GM23338 (cell line): Measurements from ENCODE around the gene MRTFA. TPM values are rescaled to one million over a fixed set of nuclear protein-coding genes. Genes with fewer than 3 reads are reported as not detected.

Experiments
- ATAC-seq: fragments of 200-7000 bp; cut with Tn5 transposase; 3 replicates; pipeline ENCODE4 v1.9.1; 2020
- DNase-seq: peaks from one replicate; pipeline ENCODE4 v3.0.0-alpha.2; 2015; ENCODE audit warnings: low spot score
- H2AFZ ChIP-seq: fragments of 200-600 bp; sonication (generic); 2 replicates; pipeline ENCODE4 v1.8.0; 2016; ENCODE audit warnings: antibody characterized with exemption, mild to moderate bottlenecking, moderate library complexity
- H3F3A ChIP-seq: fragments of 200-600 bp; sonication (generic); replicated peaks from 2 replicates; pipeline ENCODE4 v1.8.0; 2017; ENCODE audit warnings: antibody characterized with exemption, mixed run types, low read depth
- H3K27ac ChIP-seq: fragments of 200-600 bp; sonication (generic); 2 replicates; pipeline ENCODE4 v1.6.1; 2016; ENCODE audit warnings: low read depth
- H3K27me3 ChIP-seq: fragments of 200-600 bp; sonication (generic); 2 replicates; pipeline ENCODE4 v1.8.0; 2016; ENCODE audit warnings: mild to moderate bottlenecking, mixed run types, moderate library complexity; ENCODE audit not compliant: insufficient read depth
- H3K36me3 ChIP-seq: fragments of 200-600 bp; sonication (generic); 2 replicates; pipeline ENCODE4 v1.8.0; 2016; ENCODE audit warnings: mild to moderate bottlenecking; ENCODE audit not compliant: insufficient read depth
- H3K4me1 ChIP-seq: fragments of 200-600 bp; sonication (generic); 2 replicates; pipeline ENCODE4 v1.8.0; 2016; ENCODE audit warnings: mild to moderate bottlenecking, moderate library complexity; ENCODE audit not compliant: insufficient read depth
- H3K4me2 ChIP-seq: fragments of 200-600 bp; sonication (generic); 2 replicates; pipeline ENCODE4 v1.7.1; 2017; ENCODE audit warnings: mixed run types
- H3K4me3 ChIP-seq: fragments of 200-600 bp; sonication (generic); 2 replicates; pipeline ENCODE4 v1.6.1; 2016; ENCODE audit warnings: mixed run types
- H3K79me2 ChIP-seq: fragments of 200-600 bp; sonication (generic); replicated peaks from 2 replicates; pipeline ENCODE4 v1.8.0; 2017; ENCODE audit warnings: mild to moderate bottlenecking; ENCODE audit not compliant: insufficient read depth
- H3K9me2 ChIP-seq: fragments of 200-600 bp; sonication (generic); 2 replicates; pipeline ENCODE4 v1.8.0; 2017; ENCODE audit not compliant: insufficient read depth
- H4K20me1 ChIP-seq: fragments of 200-600 bp; sonication (generic); replicated peaks from 2 replicates; pipeline ENCODE4 v1.8.0; 2017; ENCODE audit warnings: mild to moderate bottlenecking; ENCODE audit not compliant: insufficient read depth
- H3K27ac Mint-ChIP-seq: 2 replicates; pipeline ENCODE4 v1.8.0; 2020; ENCODE audit warnings: inconsistent platforms, mild to moderate bottlenecking, moderate library complexity, mixed read lengths
- H3K27me3 Mint-ChIP-seq: 3 replicates; pipeline ENCODE4 v1.8.0; 2022; ENCODE audit warnings: low read depth, mild to moderate bottlenecking, moderate library complexity, mixed read lengths, inconsistent platforms; ENCODE audit not compliant: insufficient read depth, poor library complexity
- H3K36me3 Mint-ChIP-seq: 3 replicates; pipeline ENCODE4 v1.8.0; 2021; ENCODE audit warnings: low read depth, mild to moderate bottlenecking, inconsistent platforms, moderate library complexity, mixed read lengths
- H3K4me1 Mint-ChIP-seq: 3 replicates; pipeline ENCODE4 v1.8.0; 2020; ENCODE audit warnings: mild to moderate bottlenecking, inconsistent platforms, mixed read lengths
- H3K4me3 Mint-ChIP-seq: 3 replicates; pipeline ENCODE4 v1.8.0; 2021; ENCODE audit warnings: moderate library complexity, mild to moderate bottlenecking, inconsistent platforms, mixed read lengths
- H3K9me3 Mint-ChIP-seq: 3 replicates; pipeline ENCODE4 v1.8.0; 2020; ENCODE audit warnings: moderate library complexity, mild to moderate bottlenecking, inconsistent platforms, mixed read lengths
- CREB1 ChIP-seq: fragments of 250-450 bp; sonication (Bioruptor Pico); IDR thresholded peaks from 2 replicates; pipeline ENCODE4 v1.5.0; 2020; ENCODE audit warnings: low read depth, mild to moderate bottlenecking, moderate library complexity
- ETS1 ChIP-seq: IDR thresholded peaks from 2 replicates; pipeline ENCODE4 v1.6.1; 2016; ENCODE audit warnings: antibody characterized with exemption
- EZH2 ChIP-seq: fragments of 200-600 bp; sonication (generic); IDR thresholded peaks from one replicate; pipeline ENCODE4 v1.8.0; 2017; ENCODE audit warnings: antibody characterized with exemption, mild to moderate bottlenecking, low read depth; ENCODE audit not compliant: unreplicated experiment
- EZH2phosphoT487 ChIP-seq: fragments of 200-600 bp; sonication (generic); IDR thresholded peaks from one replicate; pipeline ENCODE4 v1.8.1; 2018; ENCODE audit warnings: antibody characterized with exemption; ENCODE audit not compliant: unreplicated experiment
- JUNB ChIP-seq: IDR thresholded peaks from one replicate; pipeline ENCODE4 v1.6.1; 2016; ENCODE audit warnings: antibody characterized with exemption; ENCODE audit not compliant: unreplicated experiment
- NANOG ChIP-seq: IDR thresholded peaks from 2 replicates; pipeline ENCODE4 v1.6.1; 2016; ENCODE audit warnings: antibody characterized with exemption, borderline replicate concordance
- POLR2AphosphoS5 ChIP-seq: IDR thresholded peaks from 2 replicates; pipeline ENCODE4 v1.6.1; 2016; ENCODE audit warnings: antibody characterized with exemption, low read depth
- REST ChIP-seq: IDR thresholded peaks from one replicate; pipeline ENCODE4 v1.6.1; 2018; ENCODE audit warnings: antibody characterized with exemption; ENCODE audit not compliant: unreplicated experiment
- STAT1 ChIP-seq: IDR thresholded peaks from one replicate; pipeline ENCODE4 v1.6.1; 2016; ENCODE audit warnings: antibody characterized with exemption; ENCODE audit not compliant: unreplicated experiment
- ZNF114 ChIP-seq: fragments of 250-450 bp; sonication (Bioruptor Pico); IDR thresholded peaks from 2 replicates; pipeline ENCODE4 v1.5.0; 2020; ENCODE audit warnings: mild to moderate bottlenecking, moderate library complexity
- ZNF331 ChIP-seq: fragments of 250-450 bp; sonication (Bioruptor Pico); IDR thresholded peaks from 2 replicates; pipeline ENCODE4 v1.5.0; 2020; ENCODE audit warnings: low read depth, mild to moderate bottlenecking, moderate library complexity
- polyA plus RNA-seq: library from polyadenylated mRNA; unstranded; fragments of >200 nt; fragmentation: Nextera tagmentation; extraction: Ambion mirVana; gene quantifications from 2 replicates; pipeline ENCODE4 v1.2.1, GENCODE V29; 2016
- total RNA-seq: library from RNA; depleted of rRNA; stranded (reverse); fragments of >200 nt; shearing (Covaris generic); gene quantifications from 2 replicates; pipeline ENCODE4 v1.2.3, GENCODE V29; 2014
- TF ChIP-seq, protein P1 (sequence below), 2 experiments: fragments of 200-600 bp in 1 of 2; sonication (generic) in 1 of 2; conservative IDR thresholded peaks; 2 replicates each; pipeline versions ENCODE4 v1.5.1 to v1.6.1; 2016 to 2017; ENCODE audit warnings: antibody characterized with exemption in 2 of 2, low read depth in 2 of 2, mild to moderate bottlenecking in 2 of 2, moderate library complexity in 1 of 2
- TF ChIP-seq, protein P2 (sequence below): fragments of 250-450 bp; sonication (Bioruptor Pico); IDR thresholded peaks from 2 replicates; pipeline ENCODE4 v1.5.0; 2020; ENCODE audit warnings: mild to moderate bottlenecking, moderate library complexity

MRTFA gene
- total and polyA plus RNA-seq, 2 experiments from 2014 or later, result 18.1 to 92.4 TPM

DNA sequence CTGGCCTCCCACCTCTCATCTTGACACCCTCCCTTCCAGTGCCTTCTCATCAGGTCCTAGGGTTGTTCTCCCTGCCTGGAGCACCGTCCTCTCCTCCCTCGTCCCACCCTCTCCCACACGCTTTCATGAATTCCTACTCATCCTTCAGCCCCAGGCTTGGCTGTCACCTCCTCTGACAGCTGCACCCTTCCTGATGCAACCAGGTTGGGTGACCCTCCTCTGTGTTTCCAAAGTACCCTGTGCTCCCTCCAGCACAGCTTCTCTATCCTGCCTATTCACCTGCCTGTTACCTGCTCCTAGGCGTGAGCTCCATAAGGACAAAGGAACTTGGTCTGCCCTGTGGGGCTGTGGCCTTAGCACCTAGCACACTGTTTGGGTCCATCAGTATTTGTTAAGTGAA lies 207.7 kb downstream of the MRTFA start:
- no peaks in the 10 kb centered on the region for H3K9me2 ChIP-seq
- TF ChIP-seq ZNF114 (CRISPR knock-in tag) (no peak), CREB1 (no peak), POLR2AphosphoS5 (no peak), ZNF331 (CRISPR knock-in tag) (no peak), JUNB (no peak), EZH2 (no peak), EZH2phosphoT487 (no peak), STAT1 (no peak), NANOG (no peak), ETS1 (no peak), REST (no peak)
- TF ChIP-seq, protein P1, sequence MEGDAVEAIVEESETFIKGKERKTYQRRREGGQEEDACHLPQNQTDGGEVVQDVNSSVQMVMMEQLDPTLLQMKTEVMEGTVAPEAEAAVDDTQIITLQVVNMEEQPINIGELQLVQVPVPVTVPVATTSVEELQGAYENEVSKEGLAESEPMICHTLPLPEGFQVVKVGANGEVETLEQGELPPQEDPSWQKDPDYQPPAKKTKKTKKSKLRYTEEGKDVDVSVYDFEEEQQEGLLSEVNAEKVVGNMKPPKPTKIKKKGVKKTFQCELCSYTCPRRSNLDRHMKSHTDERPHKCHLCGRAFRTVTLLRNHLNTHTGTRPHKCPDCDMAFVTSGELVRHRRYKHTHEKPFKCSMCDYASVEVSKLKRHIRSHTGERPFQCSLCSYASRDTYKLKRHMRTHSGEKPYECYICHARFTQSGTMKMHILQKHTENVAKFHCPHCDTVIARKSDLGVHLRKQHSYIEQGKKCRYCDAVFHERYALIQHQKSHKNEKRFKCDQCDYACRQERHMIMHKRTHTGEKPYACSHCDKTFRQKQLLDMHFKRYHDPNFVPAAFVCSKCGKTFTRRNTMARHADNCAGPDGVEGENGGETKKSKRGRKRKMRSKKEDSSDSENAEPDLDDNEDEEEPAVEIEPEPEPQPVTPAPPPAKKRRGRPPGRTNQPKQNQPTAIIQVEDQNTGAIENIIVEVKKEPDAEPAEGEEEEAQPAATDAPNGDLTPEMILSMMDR (conservative IDR thresholded peaks at IDR 0.05; ENCODE audit: low read depth in 2 of 2), result no peak
- TF ChIP-seq, protein P2, sequence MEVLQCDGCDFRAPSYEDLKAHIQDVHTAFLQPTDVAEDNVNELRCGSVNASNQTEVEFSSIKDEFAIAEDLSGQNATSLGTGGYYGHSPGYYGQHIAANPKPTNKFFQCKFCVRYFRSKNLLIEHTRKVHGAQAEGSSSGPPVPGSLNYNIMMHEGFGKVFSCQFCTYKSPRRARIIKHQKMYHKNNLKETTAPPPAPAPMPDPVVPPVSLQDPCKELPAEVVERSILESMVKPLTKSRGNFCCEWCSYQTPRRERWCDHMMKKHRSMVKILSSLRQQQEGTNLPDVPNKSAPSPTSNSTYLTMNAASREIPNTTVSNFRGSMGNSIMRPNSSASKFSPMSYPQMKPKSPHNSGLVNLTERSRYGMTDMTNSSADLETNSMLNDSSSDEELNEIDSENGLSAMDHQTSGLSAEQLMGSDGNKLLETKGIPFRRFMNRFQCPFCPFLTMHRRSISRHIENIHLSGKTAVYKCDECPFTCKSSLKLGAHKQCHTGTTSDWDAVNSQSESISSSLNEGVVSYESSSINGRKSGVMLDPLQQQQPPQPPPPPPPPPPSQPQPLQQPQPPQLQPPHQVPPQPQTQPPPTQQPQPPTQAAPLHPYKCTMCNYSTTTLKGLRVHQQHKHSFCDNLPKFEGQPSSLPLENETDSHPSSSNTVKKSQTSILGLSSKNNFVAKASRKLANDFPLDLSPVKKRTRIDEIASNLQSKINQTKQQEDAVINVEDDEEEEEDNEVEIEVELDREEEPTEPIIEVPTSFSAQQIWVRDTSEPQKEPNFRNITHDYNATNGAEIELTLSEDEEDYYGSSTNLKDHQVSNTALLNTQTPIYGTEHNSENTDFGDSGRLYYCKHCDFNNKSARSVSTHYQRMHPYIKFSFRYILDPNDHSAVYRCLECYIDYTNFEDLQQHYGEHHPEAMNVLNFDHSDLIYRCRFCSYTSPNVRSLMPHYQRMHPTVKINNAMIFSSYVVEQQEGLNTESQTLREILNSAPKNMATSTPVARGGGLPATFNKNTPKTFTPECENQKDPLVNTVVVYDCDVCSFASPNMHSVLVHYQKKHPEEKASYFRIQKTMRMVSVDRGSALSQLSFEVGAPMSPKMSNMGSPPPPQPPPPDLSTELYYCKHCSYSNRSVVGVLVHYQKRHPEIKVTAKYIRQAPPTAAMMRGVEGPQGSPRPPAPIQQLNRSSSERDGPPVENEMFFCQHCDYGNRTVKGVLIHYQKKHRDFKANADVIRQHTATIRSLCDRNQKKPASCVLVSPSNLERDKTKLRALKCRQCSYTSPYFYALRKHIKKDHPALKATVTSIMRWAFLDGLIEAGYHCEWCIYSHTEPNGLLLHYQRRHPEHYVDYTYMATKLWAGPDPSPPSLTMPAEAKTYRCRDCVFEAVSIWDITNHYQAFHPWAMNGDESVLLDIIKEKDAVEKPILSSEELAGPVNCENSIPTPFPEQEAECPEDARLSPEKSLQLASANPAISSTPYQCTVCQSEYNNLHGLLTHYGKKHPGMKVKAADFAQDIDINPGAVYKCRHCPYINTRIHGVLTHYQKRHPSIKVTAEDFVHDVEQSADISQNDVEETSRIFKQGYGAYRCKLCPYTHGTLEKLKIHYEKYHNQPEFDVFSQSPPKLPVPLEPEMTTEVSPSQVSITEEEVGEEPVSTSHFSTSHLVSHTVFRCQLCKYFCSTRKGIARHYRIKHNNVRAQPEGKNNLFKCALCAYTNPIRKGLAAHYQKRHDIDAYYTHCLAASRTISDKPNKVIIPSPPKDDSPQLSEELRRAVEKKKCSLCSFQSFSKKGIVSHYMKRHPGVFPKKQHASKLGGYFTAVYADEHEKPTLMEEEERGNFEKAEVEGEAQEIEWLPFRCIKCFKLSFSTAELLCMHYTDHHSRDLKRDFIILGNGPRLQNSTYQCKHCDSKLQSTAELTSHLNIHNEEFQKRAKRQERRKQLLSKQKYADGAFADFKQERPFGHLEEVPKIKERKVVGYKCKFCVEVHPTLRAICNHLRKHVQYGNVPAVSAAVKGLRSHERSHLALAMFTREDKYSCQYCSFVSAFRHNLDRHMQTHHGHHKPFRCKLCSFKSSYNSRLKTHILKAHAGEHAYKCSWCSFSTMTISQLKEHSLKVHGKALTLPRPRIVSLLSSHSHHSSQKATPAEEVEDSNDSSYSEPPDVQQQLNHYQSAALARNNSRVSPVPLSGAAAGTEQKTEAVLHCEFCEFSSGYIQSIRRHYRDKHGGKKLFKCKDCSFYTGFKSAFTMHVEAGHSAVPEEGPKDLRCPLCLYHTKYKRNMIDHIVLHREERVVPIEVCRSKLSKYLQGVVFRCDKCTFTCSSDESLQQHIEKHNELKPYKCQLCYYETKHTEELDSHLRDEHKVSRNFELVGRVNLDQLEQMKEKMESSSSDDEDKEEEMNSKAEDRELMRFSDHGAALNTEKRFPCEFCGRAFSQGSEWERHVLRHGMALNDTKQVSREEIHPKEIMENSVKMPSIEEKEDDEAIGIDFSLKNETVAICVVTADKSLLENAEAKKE, result no peak
- no peaks in the 10 kb centered on the region for H4K20me1 ChIP-seq
- H3K79me2 ChIP-seq, result 0 out of 2 replicates have a peak, but pooled peaks cover 3% of the 10 kb centered on the region
- H2AFZ ChIP-seq, result no peak overlapping the region
- no peaks in the 10 kb centered on the region for H3K4me1 Mint-ChIP-seq
- no peaks in the 10 kb centered on the region; the same call in 1 of the 2 replicates for H3K36me3 ChIP-seq
- no peak overlapping the region for H3K4me3 ChIP-seq
- H3K4me2 ChIP-seq, result no peak overlapping the region
- H3K36me3 Mint-ChIP-seq, result peaks cover 20% of the 10 kb centered on the region; the same call in 2 of the 3 replicates
- H3K4me1 ChIP-seq, result no peaks in the 10 kb centered on the region
- H3K27ac Mint-ChIP-seq, result peak overlapping the region; percentile 26; the same call in 1 of the 2 replicates
- ATAC-seq (no peak), DNase-seq (no peak)
- no peaks in the 10 kb centered on the region for H3K9me3 Mint-ChIP-seq
- 0 out of 2 replicates have a peak, but pooled peaks cover 3% of the 10 kb centered on the region for H3F3A ChIP-seq
- H3K27ac ChIP-seq, result no peak overlapping the region
- H3K4me3 Mint-ChIP-seq, result no peak overlapping the region
- no peaks in the 10 kb centered on the region for H3K27me3 ChIP-seq
- H3K27me3 Mint-ChIP-seq, result no peaks in the 10 kb centered on the region
